ENCODE measurements around the gene CALD1. TPM values are rescaled to one million over a fixed set of nuclear protein-coding genes. Genes with fewer than 3 reads are reported as not detected.

CALD1 gene
- total and polyA plus RNA-seq, 11 donors, result 89.6 to 186 (median 125) TPM

DNA sequence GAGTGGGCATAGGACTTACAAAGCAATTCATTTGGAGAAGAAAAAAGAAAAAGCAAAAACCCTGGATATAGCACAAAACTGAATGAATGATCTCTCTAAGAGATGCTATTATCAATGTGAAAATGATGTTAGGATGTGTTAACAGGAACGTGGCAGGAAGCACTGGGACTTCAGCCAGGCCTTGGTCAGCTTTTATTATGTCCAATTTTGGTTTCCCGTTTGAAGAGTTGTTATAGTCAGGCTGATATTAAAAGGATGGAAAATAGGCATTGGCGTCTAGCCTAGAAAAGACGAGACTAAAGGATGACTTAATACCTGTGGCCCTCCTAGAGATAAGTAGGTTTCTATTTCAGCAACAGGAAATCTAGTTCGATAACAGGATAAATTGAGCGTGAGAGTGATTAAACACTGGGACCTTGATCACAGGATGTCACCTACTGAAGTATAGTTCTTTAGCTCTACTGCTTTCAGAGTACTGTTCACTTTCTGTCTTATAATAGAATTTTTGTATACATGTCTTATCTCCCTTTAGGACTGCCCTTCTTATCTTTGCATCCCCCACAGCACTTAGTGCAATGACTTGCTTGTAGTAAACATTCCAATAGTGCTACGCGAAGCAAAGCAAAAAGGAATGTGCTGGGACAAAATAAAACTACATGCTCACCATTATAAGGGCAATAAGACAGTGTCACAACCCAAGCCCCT lies 107.1 kb downstream of the CALD1 start:
- H3K36me3 ChIP-seq, result peaks cover 0 to 5% (median 0%) of the 10 kb centered on the region in 9 donors
- ATAC-seq, result peak; percentile 28 to 65 (median 50)
- DNase-seq, result peak in 4 of 5 donors; percentile 61 to 71 (median 64)
- WGBS, 4 donors, result 6 to 11% (median 9%) methylated on average over 8 of the region's 8 CpGs
- no peaks in the 10 kb centered on the region for H3K9me3 ChIP-seq
- no peak for TF ChIP-seq POLR2A (IDR thresholded peaks at IDR 0.05)
- TF ChIP-seq, protein P1, sequence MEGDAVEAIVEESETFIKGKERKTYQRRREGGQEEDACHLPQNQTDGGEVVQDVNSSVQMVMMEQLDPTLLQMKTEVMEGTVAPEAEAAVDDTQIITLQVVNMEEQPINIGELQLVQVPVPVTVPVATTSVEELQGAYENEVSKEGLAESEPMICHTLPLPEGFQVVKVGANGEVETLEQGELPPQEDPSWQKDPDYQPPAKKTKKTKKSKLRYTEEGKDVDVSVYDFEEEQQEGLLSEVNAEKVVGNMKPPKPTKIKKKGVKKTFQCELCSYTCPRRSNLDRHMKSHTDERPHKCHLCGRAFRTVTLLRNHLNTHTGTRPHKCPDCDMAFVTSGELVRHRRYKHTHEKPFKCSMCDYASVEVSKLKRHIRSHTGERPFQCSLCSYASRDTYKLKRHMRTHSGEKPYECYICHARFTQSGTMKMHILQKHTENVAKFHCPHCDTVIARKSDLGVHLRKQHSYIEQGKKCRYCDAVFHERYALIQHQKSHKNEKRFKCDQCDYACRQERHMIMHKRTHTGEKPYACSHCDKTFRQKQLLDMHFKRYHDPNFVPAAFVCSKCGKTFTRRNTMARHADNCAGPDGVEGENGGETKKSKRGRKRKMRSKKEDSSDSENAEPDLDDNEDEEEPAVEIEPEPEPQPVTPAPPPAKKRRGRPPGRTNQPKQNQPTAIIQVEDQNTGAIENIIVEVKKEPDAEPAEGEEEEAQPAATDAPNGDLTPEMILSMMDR (IDR thresholded peaks at IDR 0.05), result no peak
- peaks cover 10 to 69% (median 52%) of the 10 kb centered on the region in 12 donors for H3K4me1 ChIP-seq
- no peaks in the 10 kb centered on the region for H3K27me3 ChIP-seq
- intact Hi-C loops (cut with DNase I), result loop anchor here in 4 of 10 donors (5.0 to 10.0 kb wide), 3 partner anchors 62 to 104 kb away; no protein-coding TSS in a partner anchor
- H3K4me3 ChIP-seq, result peak overlapping the region in 1 of 12 donors; percentile 3
- H3K27ac ChIP-seq, result peak overlapping the region; percentile 61 to 91 (median 78)

DNA sequence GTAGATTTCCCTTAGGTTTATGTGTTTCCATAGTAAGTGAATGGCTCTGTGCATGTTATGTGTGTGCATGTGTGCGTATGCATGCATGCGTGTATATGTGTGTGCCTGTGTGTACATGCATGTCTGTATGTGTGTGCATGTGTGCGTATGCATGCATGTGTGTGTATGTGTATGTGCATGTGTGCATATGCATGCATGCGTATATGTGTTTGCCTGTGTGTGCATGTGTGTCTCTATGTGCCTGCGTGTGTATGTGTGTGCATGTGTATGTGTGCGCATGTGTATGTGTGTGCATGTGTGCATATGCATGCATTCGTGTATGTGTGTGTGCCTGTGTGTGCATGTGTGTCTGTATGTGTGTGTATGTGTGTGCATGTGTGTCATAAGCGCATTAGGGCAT lies 108.1 kb downstream of the CALD1 start:
- Histone ChIP-seq H3K9me3 (no peaks in the 10 kb centered on the region), H3K4me1 (peaks cover 10 to 66% (median 51%) of the 10 kb centered on the region in 12 donors), H3K4me3 (no peak overlapping the region), H3K27me3 (no peaks in the 10 kb centered on the region), H3K36me3 (peaks cover 0 to 5% (median 0%) of the 10 kb centered on the region in 9 donors), H3K27ac (peak overlapping the region; percentile 61 to 91 (median 78))
- ATAC-seq (no peak), DNase-seq (no peak)
- TF ChIP-seq, protein P1 (IDR thresholded peaks at IDR 0.05), result no peak
- no peak for TF ChIP-seq POLR2A (IDR thresholded peaks at IDR 0.05)
- intact Hi-C loops (cut with DNase I), result loop anchor here in 4 of 10 donors (5.0 to 10.0 kb wide), 3 partner anchors 63 to 105 kb away; no protein-coding TSS in a partner anchor
- WGBS, 4 donors, result 87 to 97% (median 95%) methylated on average over 8 of the region's 8 CpGs

DNA sequence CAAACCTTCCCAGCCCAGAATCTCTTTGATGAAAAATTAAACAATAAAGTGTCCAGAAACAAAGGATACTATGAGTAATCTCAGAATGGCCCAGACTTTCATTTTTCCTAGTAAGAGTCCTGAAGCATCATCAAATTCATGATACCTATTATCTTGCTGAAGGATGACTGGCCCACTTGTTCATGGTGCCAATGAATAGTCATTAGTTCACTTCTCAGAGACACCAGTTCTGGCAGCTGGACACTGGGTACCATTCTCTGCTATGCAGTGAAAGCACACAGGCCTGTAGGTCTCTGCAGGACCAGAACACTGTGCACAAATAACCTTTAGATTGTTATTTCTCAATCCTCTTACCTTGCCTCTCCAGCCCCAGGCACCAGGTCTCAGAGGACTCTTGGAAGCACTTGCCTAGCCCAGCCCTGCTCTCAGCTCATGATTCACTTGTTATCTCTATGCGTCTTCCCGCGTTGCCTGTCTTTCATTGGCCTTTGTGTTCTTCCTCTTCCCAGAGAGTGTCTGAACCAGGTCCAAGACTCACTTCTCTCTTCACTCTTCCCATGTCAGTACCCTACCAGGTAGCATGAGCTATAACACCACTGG lies 108.8 kb downstream of the CALD1 start:
- no peak overlapping the region for H3K4me3 ChIP-seq
- TF ChIP-seq, protein P1 (IDR thresholded peaks at IDR 0.05), result no peak
- no peak for TF ChIP-seq POLR2A (IDR thresholded peaks at IDR 0.05)
- WGBS, 4 donors, result 18 to 35% (median 25%) methylated on average over 3 of the region's 3 CpGs
- H3K27me3 ChIP-seq, result no peaks in the 10 kb centered on the region
- peaks cover 0 to 5% (median 0%) of the 10 kb centered on the region in 9 donors for H3K36me3 ChIP-seq
- H3K4me1 ChIP-seq, result peaks cover 10 to 71% (median 55%) of the 10 kb centered on the region in 12 donors
- intact Hi-C loops (cut with DNase I), result loop anchor here in 4 of 10 donors (5.0 to 10.0 kb wide), 3 partner anchors 63 to 106 kb away; no protein-coding TSS in a partner anchor
- no peaks in the 10 kb centered on the region for H3K9me3 ChIP-seq
- ATAC-seq (peak in 2 of 4 donors; percentile 30 to 44), DNase-seq (peak in 1 of 5 donors; percentile 80)
- H3K27ac ChIP-seq, result peak overlapping the region in 11 of 12 donors; percentile 4 to 91 (median 52)
